NAMALWA (cell line): ENCODE results near the gene ZNF93.
A peak's percentile ranks its signal among the peaks of the same experiment; 100 is the strongest.
"Not testable (repeated sequence)": the region's sequence is repeated elsewhere in the genome, so short reads cannot be mapped to it uniquely, and the experiment has no call there.

Experiments used
- DNase-seq: peaks from one replicate; pipeline ENCODE4 v3.0.0-alpha.2; 2015; ENCODE audit warnings: low spot score

The ZNF93 gene

DNA sequence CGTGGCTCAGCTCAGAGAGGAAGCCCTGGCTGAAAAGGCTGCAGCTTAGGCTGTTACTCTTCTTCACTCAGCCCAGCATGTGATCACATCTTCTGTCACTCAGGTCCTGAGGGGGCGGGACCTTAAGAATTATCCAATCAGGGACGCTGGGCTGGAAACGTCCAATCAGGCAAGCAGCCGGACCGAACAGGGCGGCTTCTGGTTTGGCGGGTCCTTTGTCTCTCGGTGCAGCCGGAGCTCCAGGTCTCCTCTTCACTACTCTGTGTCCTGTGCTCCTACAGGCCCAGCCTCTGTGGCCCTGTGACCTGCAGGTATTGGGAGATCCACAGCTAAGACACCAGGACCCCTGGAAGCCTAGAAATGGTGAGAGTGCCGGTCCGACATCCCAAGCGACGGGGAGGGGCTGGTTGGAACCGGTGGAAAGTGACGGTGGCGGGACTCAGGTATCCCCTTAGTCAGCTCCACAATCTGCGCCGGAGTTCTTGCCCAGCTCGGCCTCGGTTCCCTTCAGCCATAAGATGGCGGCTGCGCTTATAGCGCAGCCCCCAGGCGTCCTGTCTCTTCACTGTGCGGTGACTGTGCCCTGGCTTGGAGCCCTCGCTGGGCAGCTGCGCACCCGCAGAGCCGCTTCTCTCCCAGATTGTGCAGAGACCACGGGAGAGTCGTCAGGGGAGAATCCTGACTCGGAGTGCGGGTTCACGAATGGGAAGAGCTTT lies at the start of gene ZNF93:
Gene ZNF93, plus strand, starts transcription at position 218 of the 716 bp plus-strand sequence. Its CDS starts 143 bp downstream, at position 361.
- DNase-seq = peak; percentile 99

- DNase-seq = not testable (repeated sequence)
Observed at GRCh38 chr19:19851740-19852139, 49.0 kb upstream of the ZNF93 start.

GRCh38 chr19:19858751-19859150 lies 42.0 kb upstream of the ZNF93 start:
- peak; percentile 15 for DNase-seq

DNA sequence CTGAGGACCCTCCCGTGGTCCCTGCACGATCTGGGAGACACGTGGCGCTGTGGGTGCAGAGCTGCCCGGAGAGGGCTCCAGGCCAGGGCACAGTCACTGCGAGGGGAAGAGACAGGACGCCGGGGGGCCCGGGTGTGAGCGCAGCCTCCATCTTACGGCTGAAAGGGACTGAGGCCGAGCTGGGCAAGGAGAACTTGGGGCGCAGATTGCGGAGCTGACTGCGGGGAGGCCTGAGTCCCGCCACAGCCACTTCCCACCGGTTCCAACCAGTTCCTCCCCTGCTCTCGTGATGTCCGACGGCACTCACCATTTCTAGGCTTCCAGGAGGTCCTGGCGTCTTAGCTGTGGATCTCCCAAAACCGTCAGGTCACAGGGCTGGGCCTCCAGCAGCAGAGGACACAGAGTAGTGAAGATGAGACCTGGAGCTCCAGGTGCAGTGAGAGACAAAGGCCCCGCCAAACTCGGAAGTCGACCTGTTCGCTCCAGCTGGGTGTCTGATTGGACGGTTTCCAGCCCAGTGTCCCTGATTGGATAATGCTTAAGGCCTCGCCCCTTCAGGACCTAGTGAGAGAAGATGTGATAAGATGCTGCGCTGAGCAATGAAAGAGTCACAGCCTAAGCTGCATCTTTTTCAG lies 39.9 kb upstream of the ZNF93 start:
- DNase-seq = peak; percentile 93

DNA sequence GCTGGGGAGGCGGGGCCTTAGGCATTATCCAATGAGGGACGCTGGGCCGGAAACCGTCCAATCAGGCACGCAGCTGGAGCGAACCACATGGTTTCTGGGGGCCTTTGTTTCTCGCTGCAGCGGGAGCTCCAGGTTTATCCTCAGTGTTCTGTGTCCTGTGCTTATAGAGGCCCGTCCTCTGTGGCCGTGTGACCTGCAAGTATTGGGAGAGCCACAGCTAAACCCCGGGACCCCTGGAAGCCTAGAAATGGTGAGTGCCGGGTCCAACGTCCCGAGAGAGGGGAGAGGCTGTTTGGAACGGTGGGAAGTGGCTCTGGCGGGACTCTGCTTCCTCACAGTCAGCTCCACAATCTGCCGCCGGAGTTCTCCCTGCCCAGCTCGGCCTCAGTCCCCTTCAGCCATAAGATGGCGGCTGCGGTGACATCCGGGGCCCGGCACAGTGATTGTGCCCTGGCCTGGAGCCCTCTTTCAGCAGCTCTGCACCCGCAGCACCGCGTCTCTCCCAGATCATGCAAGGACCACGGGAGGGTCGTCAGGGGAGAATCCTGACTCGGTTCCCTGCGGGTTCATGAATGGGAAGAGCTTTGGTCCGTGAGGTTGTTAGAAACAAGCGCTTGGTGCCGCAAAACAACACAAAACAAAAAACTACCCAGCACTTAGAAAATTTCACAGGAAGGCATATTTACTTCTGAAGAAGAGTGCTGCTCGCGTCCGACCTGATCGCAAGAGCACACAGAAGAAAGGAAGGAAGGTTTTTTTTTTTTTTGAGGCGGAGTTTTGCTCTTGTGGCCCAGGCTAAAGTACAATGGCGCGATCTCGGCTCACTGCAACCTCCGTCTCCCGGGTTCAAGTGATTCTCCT lies 34.8 kb upstream of the ZNF93 start, which contains the start of gene ZNF253:
Gene ZNF253, plus strand, starts transcription at position 133 of the 861 bp plus-strand sequence. Its CDS starts 115 bp downstream, at position 248.
- DNase-seq = peak; percentile 98

DNA sequence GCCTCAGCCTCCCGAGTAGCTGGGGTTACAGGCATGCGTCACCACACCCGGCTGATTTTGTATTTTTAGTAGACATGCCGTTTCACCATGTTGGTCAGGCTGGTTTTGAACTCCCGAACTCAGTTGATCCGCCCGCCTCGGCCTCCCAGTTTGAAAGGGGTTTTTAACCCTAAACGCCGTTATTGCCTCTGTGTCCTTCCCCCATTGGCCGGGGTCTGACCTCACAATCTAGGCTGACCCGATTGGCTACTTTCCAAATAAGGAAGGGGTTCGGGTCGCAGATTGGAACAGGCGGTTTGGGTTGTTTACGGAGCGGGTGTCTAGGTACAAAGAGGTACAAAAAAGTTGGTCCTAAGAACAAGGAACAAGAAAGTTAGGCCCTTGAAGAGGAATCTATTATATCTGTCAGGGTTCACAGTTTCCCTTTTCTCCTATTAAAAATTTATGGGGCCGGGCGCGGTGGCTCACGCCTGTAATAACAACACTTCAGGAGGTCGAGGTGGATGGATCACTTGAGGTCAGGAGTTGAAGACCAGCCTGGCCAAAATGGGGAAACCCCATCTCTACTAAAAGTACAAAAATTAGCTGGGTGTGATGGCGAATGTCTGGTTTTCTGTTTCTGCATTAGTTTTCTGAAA lies 34.0 kb upstream of the ZNF93 start:
- DNase-seq = peak; percentile 86

DNA sequence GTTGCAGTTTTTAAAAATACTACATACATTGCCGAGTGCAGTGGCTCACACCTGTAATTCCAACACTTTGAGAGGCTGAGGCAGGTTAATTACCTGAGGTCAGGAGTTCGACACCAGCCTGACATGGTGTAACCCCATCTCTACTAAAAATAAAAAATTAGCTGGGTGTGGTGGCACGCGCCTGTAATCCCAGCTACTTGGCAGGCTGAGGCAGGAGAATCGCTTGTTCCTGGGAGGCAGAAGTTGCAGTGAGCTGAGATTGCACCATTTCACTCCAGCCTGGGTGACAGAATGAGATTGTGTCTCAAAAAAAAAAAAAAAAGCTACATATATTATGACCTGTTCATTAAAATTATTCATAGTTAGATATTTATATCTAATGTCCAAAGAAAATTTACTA lies 30.7 kb upstream of the ZNF93 start:
- DNase-seq = not testable (repeated sequence)

- no peak for DNase-seq
Observed at GRCh38 chr19:19871932-19872331, 28.8 kb upstream of the ZNF93 start.

DNA sequence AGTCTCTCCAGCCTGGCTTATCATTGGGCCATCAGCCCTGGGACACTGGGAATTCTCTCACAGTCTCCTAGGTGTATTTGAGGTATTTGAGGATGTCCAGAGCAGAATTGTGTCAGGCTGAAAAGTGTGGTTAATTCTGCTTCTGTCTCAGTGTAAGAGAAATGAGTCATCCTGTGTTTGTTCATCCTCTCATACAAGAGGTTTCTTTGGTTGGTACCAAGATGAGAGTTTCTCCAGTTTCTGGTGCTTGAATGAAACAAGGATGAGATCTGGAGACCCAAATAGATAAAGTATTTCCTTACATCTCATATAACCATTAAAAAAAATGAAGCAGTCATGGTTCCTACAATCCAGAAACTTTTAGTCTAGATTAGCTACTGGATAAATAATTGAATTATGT lies 27.4 kb upstream of the ZNF93 start:
- DNase-seq = no peak

DNA sequence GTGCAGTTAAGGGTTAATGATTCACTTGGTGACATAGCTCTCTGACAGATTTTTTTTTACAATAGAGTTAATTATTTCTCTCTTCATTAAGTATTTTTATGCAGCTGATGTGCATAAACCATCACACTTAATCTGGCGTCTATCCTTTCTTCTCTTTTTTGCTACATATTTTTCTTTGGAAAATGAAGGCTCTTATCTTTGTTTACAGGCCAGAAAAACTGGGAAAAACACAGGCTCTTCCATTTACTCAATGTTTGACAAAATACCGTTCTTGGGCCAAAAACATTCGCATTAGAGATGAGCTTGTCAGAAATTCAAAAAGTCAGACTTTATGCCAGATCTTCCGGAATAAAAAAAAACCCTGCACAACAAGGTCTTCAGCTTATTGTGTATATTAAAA lies 23.0 kb upstream of the ZNF93 start:
- DNase-seq = no peak

DNA sequence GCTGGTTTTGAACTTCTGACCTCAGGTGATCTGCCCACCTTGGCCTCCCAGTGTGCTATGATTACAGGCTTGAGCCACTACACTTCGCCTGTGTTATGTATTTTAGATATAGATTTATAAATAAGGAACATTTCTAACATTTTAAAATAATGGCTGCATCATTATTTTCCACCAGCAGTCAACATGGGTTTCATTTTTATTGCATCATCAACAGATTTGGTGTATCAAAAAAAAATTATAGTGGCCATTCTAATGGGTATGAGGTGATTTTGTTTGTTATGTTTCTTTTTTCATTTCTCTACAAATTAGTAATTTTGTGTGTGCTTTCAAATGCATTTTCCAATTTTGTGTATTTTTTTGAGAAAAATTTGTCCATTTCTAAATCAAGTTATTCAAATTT lies 16.2 kb upstream of the ZNF93 start:
- no peak for DNase-seq

DNA sequence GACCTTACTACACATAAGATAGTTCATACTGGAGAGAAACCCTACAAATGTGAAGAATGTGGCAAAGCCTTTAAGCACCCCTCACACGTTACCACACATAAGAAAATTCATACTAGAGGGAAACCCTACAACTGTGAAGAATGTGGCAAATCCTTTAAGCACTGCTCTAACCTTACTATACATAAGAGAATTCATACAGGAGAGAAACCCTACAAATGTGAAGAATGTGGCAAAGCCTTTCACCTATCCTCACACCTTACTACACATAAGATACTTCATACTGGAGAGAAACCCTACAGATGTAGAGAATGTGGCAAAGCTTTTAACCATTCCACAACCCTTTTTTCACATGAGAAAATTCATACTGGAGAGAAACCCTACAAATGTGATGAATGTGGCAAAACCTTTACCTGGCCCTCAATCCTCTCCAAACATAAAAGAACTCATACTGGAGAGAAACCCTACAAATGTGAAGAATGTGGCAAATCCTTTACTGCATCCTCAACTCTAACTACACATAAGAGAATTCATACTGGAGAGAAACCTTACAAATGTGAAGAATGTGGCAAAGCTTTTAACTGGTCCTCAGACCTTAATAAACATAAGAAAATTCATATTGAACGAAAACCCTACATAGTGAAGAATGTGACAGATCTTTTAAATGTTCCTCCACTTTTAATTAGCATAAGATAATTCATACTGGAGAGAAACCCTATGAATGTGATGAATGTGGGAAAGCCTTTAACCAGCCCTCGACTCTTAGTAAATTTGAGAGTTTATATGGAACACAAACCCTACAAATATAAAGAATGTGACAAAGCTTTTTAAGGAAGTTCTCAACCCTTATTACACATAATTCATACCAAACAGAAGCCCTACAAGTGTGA lies 8.4 kb upstream of the ZNF93 start:
- DNase-seq = not testable (repeated sequence)

GRCh38 chr19:19900139-19900728 lies 512 bp upstream of the ZNF93 start:
- DNase-seq = no peak

GRCh38 chr19:19907551-19907950 lies 6.8 kb downstream of the ZNF93 start:
- not testable (repeated sequence) for DNase-seq

GRCh38 chr19:19909654-19910053 lies 8.9 kb downstream of the ZNF93 start:
- no peak for DNase-seq

DNA sequence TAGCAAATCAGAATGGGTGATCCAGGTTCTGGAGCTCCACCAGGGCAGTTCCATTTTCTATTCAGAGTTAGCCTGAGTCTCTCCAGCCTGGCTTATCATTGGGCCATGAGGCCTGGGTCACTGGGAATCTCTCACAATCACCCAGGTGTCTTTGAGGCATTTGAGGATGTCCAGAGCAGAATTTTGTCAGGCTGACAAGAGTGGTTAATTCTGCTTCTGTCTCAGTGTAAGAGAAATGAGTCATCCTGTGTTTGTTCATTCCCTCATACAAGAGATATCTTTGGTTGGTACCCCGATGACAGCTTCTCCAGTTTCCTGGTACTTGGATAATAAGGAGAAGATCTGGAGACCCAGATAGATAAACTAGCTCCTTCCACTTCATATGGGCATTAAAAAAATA lies 10.4 kb downstream of the ZNF93 start:
- DNase-seq = no peak

- DNase-seq = no peak
Observed at GRCh38 chr19:19914596-19914995, 13.8 kb downstream of the ZNF93 start.

- DNase-seq = peak; percentile 50
Observed at GRCh38 chr19:19930417-19930816, 29.7 kb downstream of the ZNF93 start.

GRCh38 chr19:19933432-19934314 lies 32.9 kb downstream of the ZNF93 start:
- DNase-seq = not testable (repeated sequence)

GRCh38 chr19:19937403-19937802 lies 36.7 kb downstream of the ZNF93 start:
- no peak for DNase-seq
